ENCODE results near the gene KCNA1.

DNA sequence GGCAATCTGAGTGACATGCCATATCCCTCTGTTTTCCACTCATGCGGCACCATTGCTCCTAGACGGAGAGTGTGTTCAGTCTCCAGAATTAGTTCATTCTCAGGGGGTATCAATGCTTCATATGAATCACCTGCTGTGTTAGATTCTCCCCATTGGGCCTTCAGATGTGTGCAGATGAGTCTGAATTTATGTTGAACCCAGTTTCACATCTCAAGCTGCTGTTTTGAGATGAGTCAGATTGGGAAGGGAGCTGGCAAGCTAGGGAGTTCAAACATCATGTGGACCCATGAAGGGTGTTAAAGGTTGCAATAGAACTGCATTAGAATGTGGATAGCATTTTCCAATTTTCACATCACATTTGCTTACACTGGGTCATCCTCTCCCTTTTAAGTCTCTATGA, 46.9 kb upstream of the KCNA1 start:
- TF ChIP-seq, protein P1, sequence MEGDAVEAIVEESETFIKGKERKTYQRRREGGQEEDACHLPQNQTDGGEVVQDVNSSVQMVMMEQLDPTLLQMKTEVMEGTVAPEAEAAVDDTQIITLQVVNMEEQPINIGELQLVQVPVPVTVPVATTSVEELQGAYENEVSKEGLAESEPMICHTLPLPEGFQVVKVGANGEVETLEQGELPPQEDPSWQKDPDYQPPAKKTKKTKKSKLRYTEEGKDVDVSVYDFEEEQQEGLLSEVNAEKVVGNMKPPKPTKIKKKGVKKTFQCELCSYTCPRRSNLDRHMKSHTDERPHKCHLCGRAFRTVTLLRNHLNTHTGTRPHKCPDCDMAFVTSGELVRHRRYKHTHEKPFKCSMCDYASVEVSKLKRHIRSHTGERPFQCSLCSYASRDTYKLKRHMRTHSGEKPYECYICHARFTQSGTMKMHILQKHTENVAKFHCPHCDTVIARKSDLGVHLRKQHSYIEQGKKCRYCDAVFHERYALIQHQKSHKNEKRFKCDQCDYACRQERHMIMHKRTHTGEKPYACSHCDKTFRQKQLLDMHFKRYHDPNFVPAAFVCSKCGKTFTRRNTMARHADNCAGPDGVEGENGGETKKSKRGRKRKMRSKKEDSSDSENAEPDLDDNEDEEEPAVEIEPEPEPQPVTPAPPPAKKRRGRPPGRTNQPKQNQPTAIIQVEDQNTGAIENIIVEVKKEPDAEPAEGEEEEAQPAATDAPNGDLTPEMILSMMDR (conservative IDR thresholded peaks at IDR 0.05; ENCODE audit: low read depth, low read length) = no peak
- no peak for TF ChIP-seq EZH2 (IDR thresholded peaks at IDR 0.05; ENCODE audit: borderline replicate concordance, low read depth, low read length, poor library complexity, severe bottlenecking)

All from A673 (cell line).